ENCODE results near the gene WBP1.
"Not testable (repeated sequence)": the region's sequence is repeated elsewhere in the genome, so short reads cannot be mapped to it uniquely, and the experiment has no call there.

The WBP1 gene

DNA sequence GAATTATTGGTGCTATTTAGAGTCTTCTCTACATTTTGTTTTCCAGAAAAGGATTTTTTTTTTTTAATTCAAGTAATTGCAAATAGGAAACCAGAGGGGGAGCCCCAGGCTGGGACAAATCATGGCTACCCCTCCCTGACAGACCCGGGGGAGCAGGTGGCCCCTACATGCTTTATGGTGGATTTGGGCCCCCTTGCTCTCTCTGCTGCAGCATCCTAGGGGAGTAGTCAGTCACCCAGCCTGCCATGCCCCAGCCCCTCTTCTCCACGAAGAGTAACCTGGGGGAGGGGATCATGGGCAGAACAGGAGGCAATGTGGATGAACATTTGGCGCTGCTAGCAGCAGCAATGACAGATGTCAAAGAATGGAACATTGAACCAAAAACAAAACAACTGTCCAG lies 41.5 kb upstream of the WBP1 start:
- H3K27ac ChIP-seq = no peak overlapping the region
- TF ChIP-seq, protein P1, sequence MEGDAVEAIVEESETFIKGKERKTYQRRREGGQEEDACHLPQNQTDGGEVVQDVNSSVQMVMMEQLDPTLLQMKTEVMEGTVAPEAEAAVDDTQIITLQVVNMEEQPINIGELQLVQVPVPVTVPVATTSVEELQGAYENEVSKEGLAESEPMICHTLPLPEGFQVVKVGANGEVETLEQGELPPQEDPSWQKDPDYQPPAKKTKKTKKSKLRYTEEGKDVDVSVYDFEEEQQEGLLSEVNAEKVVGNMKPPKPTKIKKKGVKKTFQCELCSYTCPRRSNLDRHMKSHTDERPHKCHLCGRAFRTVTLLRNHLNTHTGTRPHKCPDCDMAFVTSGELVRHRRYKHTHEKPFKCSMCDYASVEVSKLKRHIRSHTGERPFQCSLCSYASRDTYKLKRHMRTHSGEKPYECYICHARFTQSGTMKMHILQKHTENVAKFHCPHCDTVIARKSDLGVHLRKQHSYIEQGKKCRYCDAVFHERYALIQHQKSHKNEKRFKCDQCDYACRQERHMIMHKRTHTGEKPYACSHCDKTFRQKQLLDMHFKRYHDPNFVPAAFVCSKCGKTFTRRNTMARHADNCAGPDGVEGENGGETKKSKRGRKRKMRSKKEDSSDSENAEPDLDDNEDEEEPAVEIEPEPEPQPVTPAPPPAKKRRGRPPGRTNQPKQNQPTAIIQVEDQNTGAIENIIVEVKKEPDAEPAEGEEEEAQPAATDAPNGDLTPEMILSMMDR (conservative IDR thresholded peaks at IDR 0.05; ENCODE audit: low read depth) = no peak
- POLR2A ChIA-PET (ENCODE audit: low non-redundant PET) = no interaction called here
- DNase-seq (ENCODE audit: low spot score) = no peak
- CTCF ChIA-PET = no interaction called here

DNA sequence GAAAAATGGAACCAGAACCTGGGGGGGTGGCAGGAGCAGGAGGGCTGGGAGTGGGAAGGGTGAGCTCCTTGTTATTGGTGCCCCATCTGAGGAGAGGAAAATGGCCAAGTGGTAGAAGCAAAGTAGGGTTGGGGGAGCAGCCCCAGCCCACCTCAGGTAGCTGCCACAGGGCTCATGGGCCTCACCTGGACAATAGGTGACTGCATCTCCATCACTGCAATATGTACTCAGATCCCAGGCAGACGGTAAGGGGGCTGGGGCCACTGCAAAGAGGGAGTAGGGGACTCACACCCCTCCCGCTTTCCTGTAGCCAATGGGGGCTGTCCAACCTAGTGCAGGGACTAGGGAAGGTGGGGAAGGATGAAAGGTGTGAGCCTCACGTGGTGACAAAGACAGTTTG lies 41.0 kb upstream of the WBP1 start:
- TF ChIP-seq, protein P1 (conservative IDR thresholded peaks at IDR 0.05; ENCODE audit: low read depth) = no peak
- CTCF ChIA-PET = no interaction called here
- DNase-seq (ENCODE audit: low spot score) = no peak
- no peak overlapping the region for H3K27ac ChIP-seq
- POLR2A ChIA-PET (ENCODE audit: low non-redundant PET) = no interaction called here

DNA sequence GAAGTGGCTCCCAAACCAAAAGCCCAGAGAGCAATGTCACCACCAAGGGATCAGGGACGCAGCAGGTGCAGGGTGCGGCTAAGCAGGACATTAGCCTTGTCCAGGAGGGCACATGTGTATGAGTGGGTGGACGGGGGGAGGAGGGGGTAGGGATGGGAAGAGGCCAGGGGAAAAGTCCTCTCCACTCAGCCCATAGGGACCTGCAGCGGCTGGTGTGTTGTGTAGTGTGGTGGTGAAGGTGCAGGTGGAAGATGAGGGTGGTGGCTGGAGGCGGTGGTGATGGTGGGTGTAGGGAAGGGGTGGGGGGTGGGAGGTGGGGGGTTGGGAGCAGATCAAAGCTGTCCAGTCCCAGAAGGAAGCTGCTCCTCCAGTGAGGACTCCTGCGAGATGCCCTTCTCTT lies 40.5 kb upstream of the WBP1 start:
- CTCF ChIA-PET = no interaction called here
- TF ChIP-seq, protein P1 (conservative IDR thresholded peaks at IDR 0.05; ENCODE audit: low read depth) = no peak
- no peak overlapping the region for H3K27ac ChIP-seq
- no peak for DNase-seq (ENCODE audit: low spot score)
- POLR2A ChIA-PET (ENCODE audit: low non-redundant PET) = no interaction called here

DNA sequence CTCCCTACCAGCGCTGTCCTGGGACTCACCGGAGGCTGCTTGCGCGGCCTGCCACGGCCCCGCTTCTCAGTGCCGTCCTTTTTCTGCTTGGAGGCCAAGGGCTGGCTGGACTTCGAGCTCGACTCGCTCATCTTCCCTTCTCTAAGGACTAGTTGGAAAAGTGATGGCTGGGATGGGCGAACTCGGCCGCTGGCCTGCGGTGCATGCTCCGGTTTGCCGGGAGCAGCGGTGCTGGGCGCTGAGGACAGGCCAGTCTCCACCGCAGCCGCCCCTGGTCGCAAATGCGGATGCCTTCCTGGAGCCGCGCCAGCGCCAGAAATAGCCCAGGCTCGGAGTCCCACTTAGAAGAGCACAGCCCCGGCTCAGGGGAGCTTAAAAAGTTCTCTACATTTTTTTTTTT lies 39.9 kb upstream of the WBP1 start:
- no peak overlapping the region for H3K27ac ChIP-seq
- CTCF ChIA-PET = no interaction called here
- no peak for DNase-seq (ENCODE audit: low spot score)
- TF ChIP-seq, protein P1 (conservative IDR thresholded peaks at IDR 0.05; ENCODE audit: low read depth) = no peak
- POLR2A ChIA-PET (ENCODE audit: low non-redundant PET) = no interaction called here

DNA sequence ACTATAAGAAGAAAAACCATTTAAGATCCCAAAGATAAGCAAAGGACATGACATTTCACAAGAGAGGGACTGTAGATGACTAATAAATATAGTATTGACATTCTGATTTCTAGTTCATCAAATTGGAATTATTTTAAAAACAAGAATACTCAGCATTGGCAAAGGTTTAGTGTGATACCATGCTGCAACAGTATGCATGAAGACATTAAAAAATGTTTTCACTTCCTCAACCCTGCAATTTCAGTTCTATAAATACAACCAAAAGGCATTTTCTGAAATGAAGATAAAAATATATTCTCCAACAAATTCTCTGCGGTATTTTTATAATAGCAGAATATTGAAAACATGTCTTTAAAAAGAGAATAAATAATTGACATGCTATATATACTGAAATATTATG lies 38.9 kb upstream of the WBP1 start:
- POLR2A ChIA-PET (ENCODE audit: low non-redundant PET) = no interaction called here
- no peak for DNase-seq (ENCODE audit: low spot score)
- H3K27ac ChIP-seq = no peak overlapping the region
- TF ChIP-seq, protein P1 (conservative IDR thresholded peaks at IDR 0.05; ENCODE audit: low read depth) = no peak
- CTCF ChIA-PET = interaction anchor here (0.6 kb wide), 1 partner anchor 638 kb away, joined by 3 read pairs; no protein-coding TSS in a partner anchor

DNA sequence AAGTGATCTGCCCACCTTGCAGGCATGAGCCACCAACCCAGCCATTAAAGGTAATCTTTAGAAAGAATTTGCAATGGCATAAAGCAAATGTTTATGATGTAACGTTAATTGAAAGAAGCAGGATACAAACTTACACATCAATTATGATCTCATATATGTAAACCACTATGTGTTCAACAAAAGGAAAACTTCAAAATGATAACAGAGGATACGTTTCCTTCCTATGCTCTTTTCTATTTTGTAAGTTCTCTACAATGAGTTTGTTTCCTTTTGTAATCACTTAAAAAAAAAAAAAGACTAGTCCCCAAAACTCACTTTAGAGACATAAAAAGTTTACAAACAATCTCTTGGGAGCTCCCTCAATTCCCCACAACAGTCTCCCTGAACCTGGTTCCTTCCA lies 38.2 kb upstream of the WBP1 start:
- CTCF ChIA-PET = interaction anchor here (1.0 kb wide), 1 partner anchor 29 kb away, joined by 3 read pairs; no protein-coding TSS in a partner anchor
- TF ChIP-seq, protein P1 (conservative IDR thresholded peaks at IDR 0.05; ENCODE audit: low read depth) = no peak
- POLR2A ChIA-PET (ENCODE audit: low non-redundant PET) = no interaction called here
- no peak overlapping the region for H3K27ac ChIP-seq
- no peak for DNase-seq (ENCODE audit: low spot score)

DNA sequence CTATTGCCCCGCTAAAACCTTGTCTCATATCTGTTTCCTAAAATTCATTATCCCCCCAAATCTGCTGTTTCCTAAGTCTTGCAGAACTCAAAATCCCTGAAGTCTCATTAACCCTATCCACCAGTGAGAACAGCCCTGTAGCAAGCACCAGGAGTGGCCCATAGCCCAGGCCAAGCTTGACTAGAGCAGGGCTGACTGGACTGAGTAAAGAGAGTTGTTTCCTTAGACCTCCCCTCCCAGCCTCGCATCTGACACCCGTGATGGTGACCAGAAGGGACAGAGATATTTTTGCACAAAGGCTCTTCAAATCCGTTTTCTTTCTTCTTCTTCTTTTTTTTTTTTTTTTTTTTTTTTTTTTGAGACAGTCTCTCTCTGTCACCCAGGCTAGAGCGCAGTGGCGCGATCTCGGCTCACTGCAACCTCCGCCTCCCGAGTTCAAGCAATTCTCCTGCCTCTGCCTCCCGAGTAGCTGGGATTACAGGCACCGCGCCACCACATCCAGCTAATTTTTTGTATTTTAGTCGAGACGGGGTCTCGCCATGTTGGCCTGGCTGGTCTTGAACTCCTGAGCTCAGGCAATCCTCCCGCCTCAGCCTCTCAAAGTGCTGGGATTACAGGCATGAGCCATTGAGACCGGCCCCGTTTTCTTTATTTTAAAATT lies 37.7 kb upstream of the WBP1 start:
- POLR2A ChIA-PET (ENCODE audit: low non-redundant PET); DNase-seq (ENCODE audit: low spot score): not testable (repeated sequence)
- CTCF ChIA-PET = interaction anchor here (1.0 kb wide), 1 partner anchor 29 kb away, joined by 3 read pairs; no protein-coding TSS in a partner anchor
- peak overlapping the region; percentile 94 for H3K27ac ChIP-seq

Data from RWPE1 (cell line).